Measurements from ENCODE around the gene HOXA11. TPM values are rescaled to one million over a fixed set of nuclear protein-coding genes. Genes with fewer than 3 reads are reported as not detected.

Gene HOXA11
- total RNA-seq, 1 experiment from 2014 or later = 0.79 TPM

DNA sequence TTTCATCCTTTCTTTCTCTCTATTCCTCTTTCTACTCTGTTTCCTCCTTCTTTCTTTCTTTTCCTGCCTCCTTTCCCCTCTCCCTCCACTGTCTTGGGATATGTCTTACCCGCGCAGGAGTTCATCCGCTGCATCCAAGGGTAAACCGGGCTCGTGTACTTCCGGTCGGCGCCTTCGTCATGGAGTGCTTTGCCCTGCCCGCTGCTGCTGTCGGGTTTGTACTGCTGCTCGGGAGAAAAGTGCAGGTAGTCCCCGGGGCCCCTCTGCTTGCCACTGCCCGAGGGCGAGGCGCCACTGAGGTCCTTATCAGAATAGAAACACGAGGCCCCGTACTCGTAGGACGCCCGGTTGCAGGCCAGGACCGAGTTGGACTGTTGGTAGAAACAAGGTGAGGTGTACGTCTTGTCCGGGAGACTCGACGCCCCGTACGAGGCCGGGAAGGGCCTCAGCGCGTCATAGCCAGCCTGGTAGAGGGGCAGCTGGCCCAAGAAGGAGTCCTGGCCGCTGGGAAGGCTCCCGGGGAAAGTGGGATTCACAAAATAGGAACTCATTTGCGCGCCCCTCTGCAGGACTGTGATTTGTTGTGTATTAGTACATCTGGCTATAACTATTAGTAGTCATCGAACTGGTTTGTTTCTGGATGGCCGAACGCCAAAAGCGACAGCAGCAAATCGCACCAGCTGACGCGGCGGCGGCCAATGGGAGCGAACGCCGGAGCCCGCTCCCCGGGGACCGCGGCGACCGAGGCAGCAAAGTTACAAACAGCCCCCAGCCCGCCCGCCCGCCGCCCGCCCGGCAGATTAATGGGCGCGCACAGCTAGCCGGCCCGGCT lies 37.6 kb downstream of the HOXA11 start, which contains the start of gene HOXA6:
Gene HOXA6 (minus strand): TSS at position 576 of the 832 bp plus-strand sequence. CDS start 25 bp downstream, at position 551.
- no peak for DNase-seq (ENCODE audit: low read depth)

DNA sequence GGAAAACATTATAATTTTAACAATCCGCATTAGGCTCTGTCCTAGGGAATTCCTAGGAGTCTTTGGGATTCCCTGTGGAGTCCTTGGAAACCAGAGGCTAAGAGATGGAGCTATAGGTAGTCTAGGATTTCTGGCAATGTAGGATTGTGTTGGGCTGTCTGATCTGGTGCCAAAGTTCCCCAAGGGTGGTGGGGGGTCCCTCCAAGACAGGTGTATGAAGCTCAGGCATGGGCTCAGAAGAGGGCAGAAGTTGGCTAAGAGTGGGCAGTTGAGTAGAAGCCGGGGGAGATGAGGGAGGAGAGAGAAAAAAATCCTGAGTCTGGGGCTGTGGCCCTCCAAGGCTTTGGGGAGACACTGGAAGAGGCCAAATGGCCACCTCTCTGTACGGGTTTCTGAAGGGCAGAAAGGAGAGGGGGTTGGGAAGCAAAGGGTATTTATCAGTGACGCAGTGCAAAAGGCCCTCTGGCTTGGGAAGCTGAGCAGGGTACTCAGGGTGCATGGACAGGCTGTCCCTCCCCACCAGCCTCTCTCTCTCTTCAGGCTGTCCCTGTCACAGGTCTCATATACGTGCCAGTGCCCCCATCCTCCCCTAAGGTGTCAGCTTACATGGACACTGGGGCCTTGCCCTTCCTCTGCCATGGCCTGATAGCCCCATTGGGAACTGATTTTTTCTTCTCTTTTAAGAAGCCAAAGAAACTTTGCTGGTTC lies 38.4 kb downstream of the HOXA11 start:
- DNase-seq (ENCODE audit: low read depth) = no peak

GRCh38 chr7:27145914-27146412 lies 39.1 kb downstream of the HOXA11 start:
- DNase-seq (ENCODE audit: low read depth) = no peak

DNA sequence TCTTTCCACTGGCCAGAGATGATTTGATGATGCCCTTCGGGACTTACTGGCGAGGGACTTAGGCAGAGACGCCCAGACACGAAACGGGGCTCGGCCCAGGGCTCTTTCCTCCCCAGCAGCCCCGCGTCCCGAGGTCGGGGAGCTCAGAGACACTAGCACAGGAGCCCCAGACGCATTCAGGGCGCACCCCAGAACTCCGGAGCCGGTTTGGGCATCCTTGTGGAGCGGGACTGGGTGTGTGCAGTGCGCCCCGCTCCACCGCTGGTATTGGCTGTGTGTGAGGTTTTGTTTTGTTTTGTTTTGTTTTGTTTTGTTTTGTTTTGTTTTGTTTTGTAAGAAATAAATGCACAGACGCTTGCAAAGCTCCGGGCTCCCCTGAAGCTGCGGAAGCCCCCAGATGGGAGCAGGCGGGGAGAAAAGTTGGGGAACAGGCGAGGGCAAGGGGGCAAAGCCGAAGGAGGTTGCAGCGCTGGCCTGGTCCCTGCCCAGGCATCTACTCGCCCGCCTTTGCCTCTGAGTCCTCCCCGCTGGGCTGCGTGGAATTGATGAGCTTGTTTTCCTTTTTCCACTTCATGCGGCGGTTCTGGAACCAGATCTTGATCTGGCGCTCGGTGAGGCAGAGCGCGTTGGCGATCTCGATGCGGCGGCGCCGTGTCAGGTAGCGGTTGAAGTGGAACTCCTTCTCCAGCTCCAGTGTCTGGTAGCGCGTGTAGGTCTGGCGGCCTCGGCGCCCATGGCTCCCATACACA lies 39.7 kb downstream of the HOXA11 start:
- DNase-seq (ENCODE audit: low read depth) = no peak

DNA sequence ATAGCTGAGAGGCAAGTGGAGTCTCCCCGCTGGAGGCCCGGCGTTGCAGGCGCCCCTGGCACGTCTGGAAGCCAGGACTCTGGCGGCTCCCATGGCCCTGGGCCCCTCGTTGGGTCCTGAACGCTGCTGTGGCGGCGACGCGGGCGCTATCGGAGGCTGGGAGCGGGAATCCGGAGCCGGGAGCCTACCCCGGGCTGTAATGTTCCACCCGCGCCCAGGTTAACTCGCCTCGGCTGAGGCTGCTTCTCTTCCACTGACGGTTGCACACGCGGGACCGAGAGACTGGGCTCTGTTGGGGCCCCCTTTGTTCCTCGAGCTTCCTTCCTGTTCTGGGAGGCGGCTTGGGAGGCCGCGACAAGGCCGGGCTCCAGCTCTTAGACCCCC lies 40.3 kb downstream of the HOXA11 start:
- DNase-seq (ENCODE audit: low read depth) = no peak

DNA sequence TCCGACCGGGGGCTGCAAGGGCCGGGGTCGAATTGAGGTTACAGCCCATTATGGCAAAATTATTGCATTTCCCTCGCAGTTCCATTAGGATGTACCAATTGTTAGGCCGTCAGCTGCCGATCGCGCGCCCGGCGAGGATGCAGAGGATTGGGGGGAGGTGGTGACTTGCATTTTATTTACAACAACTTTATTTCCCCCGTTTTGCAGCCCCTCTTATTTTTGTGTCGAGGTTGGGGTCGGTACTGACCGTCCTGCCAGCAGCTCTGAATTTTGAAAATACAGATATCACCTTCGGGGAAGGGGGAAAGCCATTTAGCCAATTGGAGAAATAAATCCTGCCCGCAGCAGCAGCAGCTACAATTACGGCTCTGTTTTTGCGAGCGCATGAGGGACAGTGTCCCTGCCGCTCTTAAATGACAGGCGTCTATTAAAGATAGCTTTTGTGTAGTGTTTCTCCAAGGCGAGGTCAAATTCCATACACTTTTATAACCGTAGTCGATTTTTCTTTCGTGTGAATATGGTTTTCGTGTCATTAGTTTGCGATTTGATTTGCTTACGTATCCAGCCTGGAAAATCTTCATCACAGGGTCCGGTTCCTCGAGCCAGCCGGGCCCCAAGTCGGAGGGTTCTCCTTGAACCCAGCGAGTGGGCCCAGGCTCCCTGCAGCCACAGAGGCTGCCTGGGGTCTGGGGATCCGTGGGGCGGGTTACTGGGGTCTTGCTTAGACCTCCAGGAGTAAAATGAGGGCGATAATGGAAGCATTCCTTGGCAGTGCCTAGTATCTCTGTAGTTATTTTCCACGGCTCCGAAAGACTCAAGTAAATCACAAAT lies 40.9 kb downstream of the HOXA11 start:
- DNase-seq (ENCODE audit: low read depth) = no peak

DNA sequence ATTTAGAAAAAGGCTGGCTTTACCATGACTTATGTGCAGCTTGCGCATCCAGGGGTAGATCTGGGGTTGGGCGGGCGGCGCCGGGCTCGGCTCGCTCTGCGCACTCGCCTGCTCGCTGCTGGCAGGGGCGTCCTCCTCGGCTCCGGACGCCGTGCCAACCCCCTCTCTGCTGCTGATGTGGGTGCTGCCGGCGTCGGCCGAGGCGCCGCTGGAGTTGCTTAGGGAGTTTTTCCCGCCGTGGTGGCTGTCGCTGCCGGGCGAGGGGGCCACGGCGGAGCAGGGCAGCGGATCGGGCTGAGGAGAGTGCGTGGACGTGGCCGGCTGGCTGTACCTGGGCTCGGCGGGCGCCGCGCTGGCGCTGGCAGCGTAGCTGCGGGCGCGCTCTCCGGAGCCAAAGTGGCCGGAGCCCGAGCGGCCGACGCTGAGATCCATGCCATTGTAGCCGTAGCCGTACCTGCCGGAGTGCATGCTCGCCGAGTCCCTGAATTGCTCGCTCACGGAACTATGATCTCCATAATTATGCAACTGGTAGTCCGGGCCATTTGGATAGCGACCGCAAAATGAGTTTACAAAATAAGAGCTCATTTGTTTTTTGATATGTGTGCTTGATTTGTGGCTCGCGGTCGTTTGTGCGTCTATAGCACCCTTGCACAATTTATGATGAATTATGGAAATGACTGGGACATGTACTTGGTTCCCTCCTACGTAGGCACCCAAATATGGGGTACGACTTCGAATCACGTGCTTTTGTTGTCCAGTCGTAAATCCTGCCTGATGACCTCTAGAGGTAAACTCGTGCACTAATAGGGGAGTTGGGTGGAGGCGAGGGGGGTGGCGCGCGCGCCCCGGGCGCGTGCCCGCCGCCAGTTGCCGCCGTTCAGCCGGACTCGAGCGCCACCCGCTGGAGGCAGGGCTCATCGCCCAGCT lies 41.7 kb downstream of the HOXA11 start, which contains the start of gene HOXA5:
Gene HOXA5 (minus strand): TSS at position 659 of the 927 bp plus-strand sequence. CDS start 74 bp downstream, at position 585.
- peak; percentile 89 for DNase-seq (ENCODE audit: low read depth)

- no peak for DNase-seq (ENCODE audit: low read depth)
Observed at GRCh38 chr7:27142580-27143022, 42.4 kb downstream of the HOXA11 start.

DNA sequence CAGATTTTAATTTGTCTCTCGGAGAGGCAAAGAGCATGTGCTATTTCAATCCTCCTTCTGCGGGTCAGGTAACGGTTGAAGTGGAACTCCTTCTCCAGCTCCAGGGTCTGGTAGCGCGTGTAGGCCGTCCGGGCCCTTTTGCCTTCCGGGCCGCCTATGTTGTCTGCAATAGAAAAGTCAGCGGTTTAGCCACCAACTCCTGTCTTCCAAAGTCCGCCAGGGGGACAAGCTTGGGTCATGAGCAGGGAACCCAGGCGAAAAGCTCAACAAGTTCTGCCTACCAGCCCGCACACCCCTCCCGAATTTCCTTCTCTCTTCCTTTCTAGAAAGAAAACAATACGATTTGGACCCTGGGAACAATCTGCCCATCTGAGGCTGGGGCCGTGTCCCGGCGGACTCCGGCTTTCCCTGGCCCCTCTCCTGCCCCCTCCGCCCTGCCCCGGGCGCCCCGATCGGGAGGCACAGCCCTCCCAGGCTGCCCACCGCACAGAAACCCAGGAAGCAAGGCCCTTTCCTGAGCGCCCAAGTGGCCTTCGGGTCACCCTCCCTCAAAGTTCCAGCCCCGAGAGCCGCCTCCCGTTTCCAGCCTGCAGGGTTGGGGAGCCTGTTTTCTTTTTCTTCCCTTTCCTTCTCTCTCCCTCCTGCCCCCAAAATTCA lies 43.0 kb downstream of the HOXA11 start:
- DNase-seq (ENCODE audit: low read depth) = no peak

- no peak for DNase-seq (ENCODE audit: low read depth)
Observed at GRCh38 chr7:27141137-27141922, 43.7 kb downstream of the HOXA11 start.

DNA sequence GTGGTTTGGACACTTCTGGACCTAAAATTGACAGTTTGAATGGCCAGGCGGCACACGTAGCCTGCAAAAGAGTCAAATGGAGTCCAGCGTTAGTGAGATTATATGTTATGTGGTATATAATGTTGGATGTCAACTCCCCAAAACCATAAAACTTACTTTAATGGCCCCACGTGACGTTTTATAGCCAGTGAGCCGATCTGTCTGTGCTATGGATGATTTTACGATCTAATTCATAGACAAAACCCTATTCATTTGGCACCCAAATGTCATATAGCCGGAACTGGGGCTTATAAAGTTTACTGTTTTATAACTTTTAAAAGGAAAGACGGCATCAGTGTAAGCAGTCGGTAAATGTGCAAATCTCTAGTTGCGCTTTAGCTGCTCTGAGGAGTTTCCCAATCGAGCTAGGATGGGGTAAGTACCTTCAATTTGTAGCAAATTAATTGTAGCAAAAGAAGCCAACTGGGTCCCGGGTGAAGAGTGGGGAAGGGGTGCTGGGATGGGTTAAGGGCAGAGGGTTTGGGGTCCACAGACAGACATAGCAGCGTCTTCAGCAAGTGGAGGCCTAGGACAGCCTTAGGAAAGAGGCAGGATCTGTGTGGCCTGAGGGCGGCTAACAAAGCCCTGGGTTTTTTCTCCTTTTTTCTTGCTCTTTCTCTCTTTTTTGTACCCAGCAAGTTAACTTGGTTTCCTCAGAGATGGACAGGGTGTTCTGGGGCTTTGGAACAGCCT lies 44.7 kb downstream of the HOXA11 start:
- no peak for DNase-seq (ENCODE audit: low read depth)

DNA sequence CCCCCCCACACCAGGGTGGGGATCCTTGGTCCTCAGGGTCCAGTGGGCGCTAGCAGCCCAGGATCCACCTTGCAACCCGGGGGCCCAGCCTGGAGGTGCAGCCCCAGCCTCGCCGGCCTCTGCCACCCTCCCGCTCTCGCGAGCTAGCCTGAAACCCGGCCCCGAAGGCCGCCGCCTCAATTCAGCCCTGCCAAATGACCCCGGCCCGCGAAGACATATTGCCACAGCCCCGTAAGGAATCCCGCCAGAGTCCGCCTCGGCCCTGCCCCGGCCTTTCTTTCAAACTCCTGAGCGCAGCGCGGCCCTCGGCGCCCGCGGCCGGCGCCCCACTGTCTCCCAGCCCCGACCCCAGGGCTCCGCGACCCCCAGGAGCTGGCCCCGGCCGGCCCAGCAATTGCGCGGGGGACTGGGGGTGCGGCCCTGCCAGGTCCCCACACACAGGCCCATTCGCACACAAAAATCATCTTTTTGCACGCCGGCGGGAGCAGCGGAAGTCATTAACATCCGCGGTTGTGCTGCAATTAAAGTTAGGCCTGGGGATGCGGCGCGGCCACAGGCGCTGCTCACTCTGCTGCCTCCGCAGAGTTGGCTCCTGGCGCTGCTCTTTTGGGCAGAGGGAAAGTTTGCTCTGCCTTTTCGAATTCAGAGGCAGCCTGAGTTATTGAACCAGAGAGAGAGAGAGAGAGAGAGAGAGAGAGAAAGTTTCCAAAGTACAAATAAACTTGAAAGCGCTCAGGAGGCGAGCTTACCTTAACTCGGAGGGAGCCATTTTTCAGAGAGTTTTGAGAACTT lies 45.5 kb downstream of the HOXA11 start:
- DNase-seq (ENCODE audit: low read depth) = no peak

- DNase-seq (ENCODE audit: low read depth) = no peak
Observed at GRCh38 chr7:27138985-27139333, 46.1 kb downstream of the HOXA11 start.

DNA sequence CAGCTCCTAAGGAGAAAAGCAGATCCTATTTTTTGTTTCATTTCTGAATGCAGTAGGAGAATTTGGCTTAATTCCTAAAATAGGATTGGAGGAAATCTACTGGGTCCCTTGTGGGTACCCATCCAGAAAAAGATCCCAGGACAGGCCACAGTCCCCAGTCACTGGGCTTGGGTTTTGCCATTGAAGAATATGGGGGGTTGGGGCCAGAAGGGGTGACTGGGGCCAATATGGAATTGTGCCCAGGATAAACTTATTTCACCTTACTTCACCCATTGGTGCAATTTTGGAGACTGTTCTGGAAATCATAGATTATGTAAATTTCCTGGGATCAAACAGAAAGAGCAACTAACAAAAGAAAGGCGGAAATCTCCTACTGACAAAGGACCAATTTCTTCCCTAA lies 46.6 kb downstream of the HOXA11 start:
- DNase-seq (ENCODE audit: low read depth) = no peak

DNA sequence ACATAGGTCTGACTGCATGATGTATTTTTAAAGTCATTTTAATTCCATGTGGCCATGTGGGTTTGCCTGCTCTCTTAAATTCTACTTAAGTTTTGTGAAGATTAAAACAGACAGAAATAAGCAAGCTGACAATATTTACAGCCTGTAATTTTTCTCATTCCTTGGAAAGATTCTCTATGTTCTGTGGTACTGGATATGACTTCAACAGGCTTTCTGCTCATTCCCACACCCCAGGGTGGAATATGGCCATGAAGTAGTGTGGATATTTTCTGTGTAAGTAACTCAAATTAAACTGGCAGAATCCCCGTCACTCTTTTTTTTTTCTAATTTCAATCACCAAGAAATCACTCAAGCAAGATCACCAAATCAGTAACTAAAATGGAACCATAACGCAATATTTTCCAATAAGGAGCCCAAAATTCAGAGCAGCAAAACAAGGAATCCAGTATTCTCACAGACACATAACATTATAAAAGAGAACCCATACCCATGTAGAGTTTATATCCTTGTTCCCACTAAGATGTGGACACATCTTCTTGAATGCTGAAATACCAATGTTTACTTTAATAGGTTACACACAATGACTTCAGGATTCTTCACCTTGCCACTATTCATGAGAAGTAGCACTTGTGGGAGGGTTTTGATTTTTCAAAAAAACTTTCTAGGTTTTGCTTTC lies 47.3 kb downstream of the HOXA11 start:
- DNase-seq (ENCODE audit: low read depth) = no peak

- peak; percentile 97 for DNase-seq (ENCODE audit: low read depth)
Observed at GRCh38 chr7:27134392-27134791, 50.6 kb downstream of the HOXA11 start.

Data from M059J (cell line).